Cardiac fibroblast (primary cell): ENCODE results near the gene BSPRY.
A peak's percentile ranks its signal among the peaks of the same experiment; 100 is the strongest.
"Not testable (repeated sequence)": the region's sequence is repeated elsewhere in the genome, so short reads cannot be mapped to it uniquely, and the experiment has no call there.

Experiments used
- DNase-seq, 2 donors: peaks; one replicate each; pipeline versions ENCODE4 v3.0.0 to v3.0.0-alpha.2; 2010; ENCODE audit warnings: low read depth in 2 of 2
- H3K4me3 ChIP-seq, 2 donors: replicated peaks in 1 of 2; 1 replicate in 1 of 2; 2 replicates in 1 of 2; pipeline ENCODE4 v1.5.1; 2011; ENCODE audit warnings: low read depth in 2 of 2, low read length in 2 of 2, mild to moderate bottlenecking in 2 of 2, moderate library complexity in 1 of 2
- TF ChIP-seq, protein P1 (sequence below): IDR thresholded peaks from one replicate; pipeline ENCODE4 v1.5.1; 2011; ENCODE audit warnings: low read depth, mild to moderate bottlenecking, low read length, inconsistent platforms

BSPRY gene

DNA sequence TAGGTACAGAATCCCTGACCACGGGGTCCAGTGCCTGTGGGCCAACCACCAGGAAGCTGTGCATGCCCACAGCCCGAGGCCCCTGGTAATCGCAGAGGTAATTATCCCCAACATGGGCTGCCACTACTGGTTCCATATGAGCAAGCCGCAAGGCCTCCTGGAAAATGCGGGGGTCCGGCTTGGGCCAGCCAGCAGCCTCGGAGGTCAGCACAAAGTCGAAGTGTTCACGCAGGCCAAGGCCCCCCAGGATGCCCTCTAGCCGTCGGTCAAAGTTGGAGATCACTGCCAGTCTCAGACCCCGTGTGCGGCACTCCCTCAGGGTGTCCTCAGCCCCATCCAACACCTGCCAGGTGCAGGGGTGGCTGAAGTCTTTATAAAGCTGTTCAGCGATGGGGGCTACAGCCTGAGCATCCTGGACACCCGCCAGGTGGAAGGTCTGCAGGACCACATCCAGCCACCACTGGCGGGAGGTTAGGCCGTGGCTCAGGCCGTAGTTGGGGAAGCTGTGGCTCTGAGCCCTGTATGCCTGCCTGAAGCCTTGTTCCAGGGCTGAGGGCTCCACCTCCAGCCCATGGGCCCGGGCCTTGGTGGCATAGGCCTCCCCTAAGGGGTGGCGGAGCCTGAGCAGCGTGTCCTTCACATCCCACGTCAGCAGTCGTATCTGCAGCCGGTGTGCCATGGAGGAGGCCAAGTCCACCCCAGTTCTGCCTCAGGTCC, 24.5 kb downstream of the BSPRY start:
- no peak overlapping the region for H3K4me3 ChIP-seq
- TF ChIP-seq, protein P1, sequence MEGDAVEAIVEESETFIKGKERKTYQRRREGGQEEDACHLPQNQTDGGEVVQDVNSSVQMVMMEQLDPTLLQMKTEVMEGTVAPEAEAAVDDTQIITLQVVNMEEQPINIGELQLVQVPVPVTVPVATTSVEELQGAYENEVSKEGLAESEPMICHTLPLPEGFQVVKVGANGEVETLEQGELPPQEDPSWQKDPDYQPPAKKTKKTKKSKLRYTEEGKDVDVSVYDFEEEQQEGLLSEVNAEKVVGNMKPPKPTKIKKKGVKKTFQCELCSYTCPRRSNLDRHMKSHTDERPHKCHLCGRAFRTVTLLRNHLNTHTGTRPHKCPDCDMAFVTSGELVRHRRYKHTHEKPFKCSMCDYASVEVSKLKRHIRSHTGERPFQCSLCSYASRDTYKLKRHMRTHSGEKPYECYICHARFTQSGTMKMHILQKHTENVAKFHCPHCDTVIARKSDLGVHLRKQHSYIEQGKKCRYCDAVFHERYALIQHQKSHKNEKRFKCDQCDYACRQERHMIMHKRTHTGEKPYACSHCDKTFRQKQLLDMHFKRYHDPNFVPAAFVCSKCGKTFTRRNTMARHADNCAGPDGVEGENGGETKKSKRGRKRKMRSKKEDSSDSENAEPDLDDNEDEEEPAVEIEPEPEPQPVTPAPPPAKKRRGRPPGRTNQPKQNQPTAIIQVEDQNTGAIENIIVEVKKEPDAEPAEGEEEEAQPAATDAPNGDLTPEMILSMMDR, result no peak
- DNase-seq, result no peak

DNA sequence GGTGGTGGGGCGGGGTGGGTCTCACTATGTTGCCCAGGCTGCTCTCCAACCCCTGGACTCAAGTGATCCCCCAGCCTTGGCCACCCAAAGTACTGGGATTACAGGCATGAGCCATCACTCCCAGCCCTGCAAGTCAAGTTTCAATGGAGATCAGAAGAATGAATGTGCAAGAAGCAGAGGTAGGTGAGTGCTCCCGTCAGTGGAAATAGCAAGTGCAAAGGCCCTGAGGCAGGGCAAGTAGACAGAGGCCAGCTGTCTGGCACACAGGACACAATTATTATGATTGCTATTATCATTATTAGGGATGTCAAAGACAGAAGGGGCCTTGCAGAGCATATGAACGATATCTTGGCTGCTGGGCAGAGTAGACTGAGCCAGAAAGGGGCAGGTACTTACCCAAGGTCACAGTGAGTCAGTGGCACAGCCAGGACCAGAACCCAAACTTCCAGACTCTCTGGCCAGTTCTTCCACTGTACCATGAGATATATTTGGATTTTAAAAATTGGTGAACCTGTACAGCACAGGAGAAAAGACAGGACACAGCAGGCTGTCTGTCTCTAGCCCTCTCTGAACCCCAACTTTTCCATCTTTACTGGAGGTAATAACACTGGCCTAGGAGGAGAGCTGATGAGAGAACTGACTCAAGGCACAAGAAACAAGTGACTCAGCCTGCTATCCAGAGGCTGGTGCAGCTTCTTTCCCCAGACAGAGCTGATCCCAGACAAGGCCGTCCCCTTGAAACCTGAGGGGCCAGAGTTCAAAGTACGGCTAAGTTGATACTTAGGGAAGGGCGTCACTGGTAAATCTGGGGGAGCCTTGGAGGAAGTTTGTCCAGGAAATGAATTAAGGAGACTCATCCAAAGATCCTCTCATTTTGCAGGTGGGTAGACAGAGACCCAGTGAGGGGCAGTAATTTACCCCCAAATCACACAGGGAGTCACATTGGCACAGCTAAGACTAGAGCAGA, 26.0 kb downstream of the BSPRY start:
- TF ChIP-seq, protein P1, result no peak
- peak overlapping the region in 1 of 2 donors; percentile 22 for H3K4me3 ChIP-seq
- peak in 1 of 2 donors; percentile 19 for DNase-seq

DNA sequence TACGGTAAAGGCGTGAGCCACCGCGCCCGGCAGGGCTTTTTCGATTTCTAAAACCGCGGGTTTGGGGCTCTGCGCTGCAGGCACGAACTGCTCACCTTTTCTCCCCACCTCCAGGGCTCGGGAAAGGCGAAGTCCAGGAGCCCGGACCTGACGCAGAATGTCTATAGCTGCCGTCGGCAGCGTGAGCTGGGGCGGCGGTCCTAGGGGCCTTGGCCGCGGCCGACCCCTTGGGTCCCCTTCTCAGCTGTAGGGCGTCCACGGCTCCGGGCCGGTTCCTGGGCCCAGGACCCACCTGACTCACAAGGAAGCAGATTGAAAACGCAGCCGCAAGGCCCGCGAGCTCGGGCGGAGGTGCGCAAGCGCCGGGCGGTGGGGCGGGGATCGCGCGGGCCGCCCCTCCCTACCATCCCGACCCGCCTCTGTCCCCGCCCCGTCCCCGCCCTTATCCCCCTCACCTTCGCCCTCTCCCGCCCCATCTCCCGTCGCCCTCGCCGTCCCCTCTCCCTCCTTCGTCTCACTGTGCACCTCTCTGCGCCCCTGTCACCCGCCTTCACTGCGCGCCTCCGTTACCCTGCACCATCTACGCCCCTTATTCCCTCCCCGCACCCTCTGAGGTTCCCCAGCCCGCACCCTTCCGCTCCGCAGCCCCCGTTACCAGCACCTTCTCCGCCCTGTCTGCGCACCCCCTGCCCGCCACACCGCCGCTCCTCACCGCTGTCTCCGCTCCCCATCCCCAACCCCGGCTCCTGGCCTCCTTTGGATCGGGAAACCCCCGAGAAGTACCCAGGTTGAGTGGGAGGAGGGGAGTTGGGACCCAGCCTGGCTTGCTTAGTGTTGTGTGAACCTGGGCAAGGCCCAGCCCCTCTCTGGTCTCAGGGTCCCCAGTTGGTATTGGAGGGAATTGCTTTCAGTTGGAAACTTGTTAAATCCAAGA, 27.6 kb downstream of the BSPRY start, which contains the start of gene HDHD3:
HDHD3 (minus strand) TSS at position 353 of the 934 bp plus-strand sequence. CDS start 2,632 bp downstream, outside the sequence.
- peak; percentile 64 to 79 for DNase-seq
- TF ChIP-seq, protein P1, result no peak
- H3K4me3 ChIP-seq, result peak within 1 kb of the TSS; percentile 68 to 93

DNA sequence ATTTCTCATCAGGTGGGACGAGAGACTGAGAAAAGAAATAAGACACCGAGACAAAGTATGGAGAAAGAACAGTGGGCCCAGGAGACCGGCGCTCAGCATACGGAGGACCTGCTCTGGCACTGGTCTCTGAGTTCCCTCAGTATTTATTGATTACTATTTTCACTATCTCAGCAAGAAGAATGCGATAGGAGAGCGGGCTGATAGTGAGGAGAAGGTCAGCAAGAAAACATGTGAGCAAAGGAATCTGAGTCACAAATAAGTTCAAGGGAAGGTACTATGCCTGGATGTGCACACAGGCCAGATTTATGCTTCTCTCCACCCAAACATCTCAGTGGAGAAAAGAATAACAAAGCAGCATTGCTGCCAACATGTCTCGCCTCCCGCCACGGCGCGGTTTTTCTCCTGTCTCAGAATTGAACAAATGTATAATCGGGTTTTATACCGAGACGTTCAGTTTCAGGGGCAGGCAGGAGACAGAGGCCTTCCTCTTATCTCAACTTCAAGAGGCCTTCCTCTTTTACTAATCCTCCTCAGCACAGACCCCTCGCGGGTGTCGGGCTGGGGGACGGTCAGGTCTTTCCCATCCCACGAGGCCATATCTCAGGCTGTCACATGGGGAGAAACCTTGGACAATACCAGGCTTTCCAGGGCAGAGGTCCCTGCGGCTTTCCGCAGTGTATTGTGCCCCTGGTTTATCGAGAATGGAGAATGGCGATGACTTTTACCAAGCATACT, 29.9 kb downstream of the BSPRY start:
- not testable (repeated sequence) for H3K4me3 ChIP-seq, DNase-seq

DNA sequence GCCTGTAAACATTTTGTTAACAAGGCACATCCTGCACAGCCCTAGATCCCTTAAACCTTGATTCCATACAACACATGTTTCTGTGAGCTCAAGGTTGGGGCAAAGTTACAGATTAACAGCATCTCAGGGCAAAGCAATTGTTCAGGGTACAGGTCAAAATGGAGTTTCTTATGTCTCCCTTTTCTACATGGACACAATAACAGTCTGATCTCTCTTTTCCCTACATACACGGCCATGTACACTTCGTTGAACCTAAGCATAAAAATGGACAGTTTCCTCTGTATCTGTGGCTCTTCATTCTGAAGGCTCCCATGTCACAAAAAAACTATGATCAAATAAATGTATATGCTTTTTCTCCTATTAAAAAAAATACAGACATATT, 30.5 kb downstream of the BSPRY start:
- H3K4me3 ChIP-seq, result not testable (repeated sequence)

DNA sequence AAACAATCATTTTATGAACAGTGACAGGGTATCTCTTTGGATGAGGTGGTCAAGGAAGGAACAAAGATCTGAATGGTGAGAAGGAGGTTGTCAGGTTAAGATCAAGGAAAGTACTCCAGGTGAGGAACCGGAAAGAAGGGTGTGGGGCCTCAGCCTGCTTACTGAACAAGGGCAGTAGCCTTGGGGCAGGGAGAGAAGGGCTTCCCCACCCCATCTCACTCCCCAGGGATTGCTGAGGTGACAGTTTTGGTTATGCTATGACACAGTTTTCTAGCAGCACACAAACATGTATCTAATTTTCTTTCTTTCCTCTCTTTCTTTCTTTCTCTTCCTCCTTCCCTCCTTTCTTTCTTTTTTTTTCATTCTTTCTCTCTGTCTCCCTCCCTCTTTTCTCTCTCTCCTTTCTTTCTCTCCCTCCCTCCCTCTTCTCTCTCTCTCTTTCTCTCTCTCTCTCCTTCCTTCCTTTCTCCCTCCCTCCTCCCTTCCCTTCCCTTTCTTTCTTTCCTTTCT, 31.6 kb downstream of the BSPRY start:
- TF ChIP-seq, protein P1, result no peak
- no peak for DNase-seq
- H3K4me3 ChIP-seq, result no peak overlapping the region

More for the DNA sequence above, 30.5 kb downstream of the BSPRY start:
- DNase-seq, result not testable (repeated sequence)

DNA sequence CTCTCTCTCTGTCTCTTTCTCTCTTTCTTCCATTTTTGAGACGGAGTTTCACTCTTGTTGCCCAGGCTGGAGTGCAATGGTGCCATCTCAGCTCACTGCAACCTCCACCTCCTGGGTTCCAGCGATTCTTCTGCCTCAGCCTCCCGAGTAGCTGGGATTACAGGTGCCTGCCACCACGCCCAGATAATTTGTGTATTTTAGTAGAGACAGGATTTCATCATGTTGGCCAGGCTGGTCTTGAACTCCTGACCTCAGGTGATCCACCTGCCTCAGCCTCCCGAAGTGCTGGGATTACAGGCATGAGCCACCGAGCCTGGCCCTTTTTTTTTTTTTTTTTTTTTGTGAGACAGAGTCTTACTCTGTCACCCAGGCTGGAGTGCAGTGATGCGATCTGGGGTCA, 32.1 kb downstream of the BSPRY start:
- not testable (repeated sequence) for DNase-seq, H3K4me3 ChIP-seq
